Measurements from ENCODE around the gene ORMDL2.
A peak's percentile ranks its signal among the peaks of the same experiment; 100 is the strongest.

ORMDL2 gene

DNA sequence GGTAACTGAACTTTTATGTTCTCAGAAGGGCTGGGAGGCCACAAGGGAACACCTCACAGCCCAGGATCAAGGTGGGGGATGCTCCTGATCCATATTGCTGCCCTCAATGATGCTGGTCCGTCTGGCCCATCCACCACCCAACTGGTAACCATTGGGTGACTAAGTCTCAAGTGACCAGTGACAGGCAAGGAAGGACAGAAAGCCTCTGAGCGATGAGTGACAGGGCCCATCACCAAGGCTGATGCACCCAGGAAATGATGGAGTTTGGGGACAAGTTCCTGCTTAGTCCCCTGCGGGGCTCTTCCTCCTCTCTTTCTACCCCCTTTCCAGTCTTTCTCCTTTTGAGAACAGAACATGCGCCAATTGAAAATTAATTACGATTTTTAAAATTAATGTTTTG is 27.5 kb downstream of the ORMDL2 start:
- no peak for DNase-seq (ENCODE audit: extremely low read depth, low read depth)
- TF ChIP-seq CTCF (IDR thresholded peaks at IDR 0.05; ENCODE audit: low read depth, low read length), result no peak

GRCh38 chr12:55845785-55846496 is 28.1 kb downstream of the ORMDL2 start:
- no peak for TF ChIP-seq CTCF (IDR thresholded peaks at IDR 0.05; ENCODE audit: low read depth, low read length)
- no peak for DNase-seq (ENCODE audit: extremely low read depth, low read depth)

DNA sequence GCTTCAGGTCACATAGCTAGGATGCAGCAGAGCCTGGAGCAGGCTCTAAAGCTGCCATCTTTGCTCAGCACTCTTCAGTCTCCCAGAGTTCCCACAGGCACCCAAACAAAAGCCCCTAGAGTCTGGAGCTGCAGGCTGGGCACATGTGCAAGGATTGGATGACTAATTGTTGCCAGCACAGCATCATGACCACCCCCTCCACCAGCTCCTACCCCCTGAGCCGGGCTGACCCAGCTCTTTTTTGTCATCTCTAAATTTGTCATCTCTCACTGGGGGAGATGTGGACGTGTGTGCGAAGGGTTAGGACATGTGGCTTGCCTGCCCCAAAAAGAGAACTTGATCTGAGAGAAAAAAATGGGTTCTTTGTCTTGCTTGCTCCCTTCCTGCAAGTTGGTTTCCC is 29.2 kb downstream of the ORMDL2 start:
- TF ChIP-seq CTCF (IDR thresholded peaks at IDR 0.05; ENCODE audit: low read depth, low read length), result no peak
- peak; percentile 28 for DNase-seq (ENCODE audit: extremely low read depth, low read depth)

GRCh38 chr12:55847603-55848291 is 29.9 kb downstream of the ORMDL2 start:
- no peak for TF ChIP-seq CTCF (IDR thresholded peaks at IDR 0.05; ENCODE audit: low read depth, low read length)
- DNase-seq (ENCODE audit: extremely low read depth, low read depth), result peak; percentile 99

GRCh38 chr12:55849616-55850343 is 31.9 kb downstream of the ORMDL2 start:
- TF ChIP-seq CTCF (IDR thresholded peaks at IDR 0.05; ENCODE audit: low read depth, low read length), result no peak

GRCh38 chr12:55850401-55850800 is 32.6 kb downstream of the ORMDL2 start:
- no peak for TF ChIP-seq CTCF (IDR thresholded peaks at IDR 0.05; ENCODE audit: low read depth, low read length)
- DNase-seq (ENCODE audit: extremely low read depth, low read depth), result no peak

More at GRCh38 chr12:55849616-55850343, 31.9 kb downstream of the ORMDL2 start:
- no peak for DNase-seq (ENCODE audit: extremely low read depth, low read depth)

- no peak for DNase-seq (ENCODE audit: extremely low read depth, low read depth)
- no peak for TF ChIP-seq CTCF (IDR thresholded peaks at IDR 0.05; ENCODE audit: low read depth, low read length)
Observed at GRCh38 chr12:55850893-55851292, 33.1 kb downstream of the ORMDL2 start.
